ENCODE data around the gene RASSF1.

Gene RASSF1

GRCh38 chr3:50331364-50331907, 9.2 kb downstream of the RASSF1 start:
- no peak overlapping the region for H3K4me3 ChIP-seq (ENCODE audit: low read depth, low read length)
- POLR2A ChIA-PET: no interaction called here
- CTCF ChIA-PET: interaction anchor here (1.9 kb wide), 1 partner anchor 10 kb away, joined by 7 read pairs; the partner anchor contains the start of gene HYAL2
- DNase-seq (ENCODE audit: low read depth, low spot score): no peak
- TF ChIP-seq CTCF (IDR thresholded peaks at IDR 0.05; ENCODE audit: insufficient read depth, low read length, missing control alignments): no peak

GRCh38 chr3:50330330-50330729, 10.3 kb downstream of the RASSF1 start:
- no peak for DNase-seq (ENCODE audit: low read depth, low spot score)
- CTCF ChIA-PET: interaction anchor here (1.9 kb wide), 1 partner anchor 9 kb away, joined by 7 read pairs; the partner anchor contains the start of gene HYAL2
- no peak overlapping the region for H3K4me3 ChIP-seq (ENCODE audit: low read depth, low read length)
- TF ChIP-seq CTCF (IDR thresholded peaks at IDR 0.05; ENCODE audit: insufficient read depth, low read length, missing control alignments): no peak
- POLR2A ChIA-PET: no interaction called here

GRCh38 chr3:50327943-50328691, 12.5 kb downstream of the RASSF1 start, which contains the start of gene TUSC2:
TUSC2 (minus strand) TSS chr3:50328223; CDS start chr3:50328099, 124 bp downstream.
- DNase-seq (ENCODE audit: low read depth, low spot score): peak; percentile 64
- POLR2A ChIA-PET: interaction anchor here (0.6 to 2.2 kb wide), 6 partner anchors 9 to 231 kb away, joined by 3 to 31 read pairs (median 4); partner anchors contain the start of gene IFRD2
- CTCF ChIA-PET: interaction anchor here (1.6 to 3.9 kb wide), 5 partner anchors 9 to 134 kb away, joined by 5 to 29 read pairs (median 7); no protein-coding TSS in a partner anchor
- no peak for TF ChIP-seq CTCF (IDR thresholded peaks at IDR 0.05; ENCODE audit: insufficient read depth, low read length, missing control alignments)
- H3K4me3 ChIP-seq (ENCODE audit: low read depth, low read length): peak within 1 kb of the TSS; percentile 83

- TF ChIP-seq CTCF (IDR thresholded peaks at IDR 0.05; ENCODE audit: insufficient read depth, low read length, missing control alignments): no peak
- CTCF ChIA-PET: interaction anchor here (0.8 to 3.9 kb wide), 6 partner anchors 10 to 133 kb away, joined by 3 to 29 read pairs (median 6); partner anchors contain the start of genes HYAL3 and NAA80
- POLR2A ChIA-PET: interaction anchor here (0.6 to 2.2 kb wide), 4 partner anchors 9 to 63 kb away, joined by 3 to 31 read pairs (median 6); partner anchors contain the start of gene IFRD2
- no peak for DNase-seq (ENCODE audit: low read depth, low spot score)
- peak overlapping the region; percentile 83 for H3K4me3 ChIP-seq (ENCODE audit: low read depth, low read length)
Measured at GRCh38 chr3:50327129-50327528, 13.5 kb downstream of the RASSF1 start.

- no peak for DNase-seq (ENCODE audit: low read depth, low spot score)
- POLR2A ChIA-PET: no interaction called here
- no peak for TF ChIP-seq CTCF (IDR thresholded peaks at IDR 0.05; ENCODE audit: insufficient read depth, low read length, missing control alignments)
- CTCF ChIA-PET: interaction anchor here (0.5 to 3.9 kb wide), 7 partner anchors 10 to 132 kb away, joined by 3 to 29 read pairs (median 4); partner anchors contain the start of genes HYAL3 and NAA80
- H3K4me3 ChIP-seq (ENCODE audit: low read depth, low read length): no peak overlapping the region
Measured at GRCh38 chr3:50326182-50326541, 14.5 kb downstream of the RASSF1 start.

Data from AG04449 (cell line).